ENCODE data around the gene TMEM190. TPM values are rescaled to one million over a fixed set of nuclear protein-coding genes. Genes with fewer than 3 reads are reported as not detected.

Gene TMEM190
- total and polyA plus RNA-seq, 12 donors = 0.55 to 63.0 (median 1.7) TPM; not detected in 6

DNA sequence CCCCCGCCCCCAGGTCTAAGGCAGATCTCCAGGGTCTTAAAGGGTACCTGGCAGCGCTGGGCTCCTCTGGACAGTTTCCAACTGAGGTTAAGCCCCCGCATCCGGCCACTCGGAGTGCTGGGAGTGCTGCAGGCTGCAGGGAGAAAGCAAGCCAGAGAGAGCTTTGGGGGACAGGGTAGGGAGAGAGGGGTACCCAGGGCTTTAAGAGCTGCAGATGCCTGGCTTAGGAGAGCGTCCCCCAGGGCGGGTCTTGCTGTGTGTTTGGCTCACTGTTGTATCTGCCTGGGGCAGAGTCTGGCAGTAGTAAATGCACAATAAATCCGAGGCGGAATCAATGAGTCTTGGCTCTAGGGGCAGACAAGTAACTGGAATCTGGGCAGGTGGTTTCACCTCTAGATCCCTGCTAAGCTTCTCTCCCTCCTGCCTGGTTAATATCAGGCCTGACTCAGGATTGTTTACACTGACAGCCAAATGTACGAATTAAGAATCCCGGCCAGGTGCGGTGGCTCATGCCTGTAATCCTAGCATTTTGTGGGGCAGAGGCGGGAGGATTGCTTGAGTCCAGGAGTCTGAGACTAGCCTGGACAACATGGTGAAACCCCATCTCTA lies 21.3 kb upstream of the TMEM190 start:
- no peak overlapping the region for H3K4me3 ChIP-seq
- H3K27ac ChIP-seq = no peak overlapping the region
- TF ChIP-seq POLR2A (IDR thresholded peaks at IDR 0.05) = no peak
- TF ChIP-seq, protein P1, sequence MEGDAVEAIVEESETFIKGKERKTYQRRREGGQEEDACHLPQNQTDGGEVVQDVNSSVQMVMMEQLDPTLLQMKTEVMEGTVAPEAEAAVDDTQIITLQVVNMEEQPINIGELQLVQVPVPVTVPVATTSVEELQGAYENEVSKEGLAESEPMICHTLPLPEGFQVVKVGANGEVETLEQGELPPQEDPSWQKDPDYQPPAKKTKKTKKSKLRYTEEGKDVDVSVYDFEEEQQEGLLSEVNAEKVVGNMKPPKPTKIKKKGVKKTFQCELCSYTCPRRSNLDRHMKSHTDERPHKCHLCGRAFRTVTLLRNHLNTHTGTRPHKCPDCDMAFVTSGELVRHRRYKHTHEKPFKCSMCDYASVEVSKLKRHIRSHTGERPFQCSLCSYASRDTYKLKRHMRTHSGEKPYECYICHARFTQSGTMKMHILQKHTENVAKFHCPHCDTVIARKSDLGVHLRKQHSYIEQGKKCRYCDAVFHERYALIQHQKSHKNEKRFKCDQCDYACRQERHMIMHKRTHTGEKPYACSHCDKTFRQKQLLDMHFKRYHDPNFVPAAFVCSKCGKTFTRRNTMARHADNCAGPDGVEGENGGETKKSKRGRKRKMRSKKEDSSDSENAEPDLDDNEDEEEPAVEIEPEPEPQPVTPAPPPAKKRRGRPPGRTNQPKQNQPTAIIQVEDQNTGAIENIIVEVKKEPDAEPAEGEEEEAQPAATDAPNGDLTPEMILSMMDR (IDR thresholded peaks at IDR 0.05) = no peak
- no peaks in the 10 kb centered on the region for H3K9me3 ChIP-seq (replicated peaks in 1 of 3)
- peaks cover 18% of the 10 kb centered on the region for H3K27me3 ChIP-seq
- no peaks in the 10 kb centered on the region for H3K36me3 ChIP-seq (replicated peaks in 1 of 2)
- no peak for DNase-seq
- peaks cover 12 to 15% of the 10 kb centered on the region in 2 donors for H3K4me1 ChIP-seq (replicated peaks in 1 of 2)
- intact Hi-C loops (cut with DNase I) = no loop called here
- WGBS, 4 donors = 42 to 51% (median 48%) methylated on average over 7 to 13 of the region's 13 CpGs

DNA sequence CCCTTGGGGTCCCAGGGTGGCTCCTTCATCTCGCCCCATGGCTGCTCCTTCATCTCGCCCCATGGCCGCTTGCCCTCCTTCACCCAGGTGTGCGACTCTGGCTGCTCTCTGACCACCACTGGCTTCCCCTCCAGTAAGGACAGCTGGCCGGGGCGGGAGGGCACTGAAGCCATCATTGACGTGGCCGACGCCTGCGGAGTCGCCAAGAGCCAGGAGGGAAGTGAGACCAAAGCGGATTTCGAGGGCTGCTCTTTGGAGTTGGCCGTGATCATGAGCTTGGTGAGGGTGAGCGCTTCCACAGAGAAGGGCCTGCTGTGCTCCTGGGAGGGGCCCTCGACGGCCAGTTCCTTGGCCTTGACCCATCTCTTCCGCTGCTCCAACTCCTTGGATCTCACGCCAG lies 18.1 kb upstream of the TMEM190 start:
- DNase-seq = no peak
- TF ChIP-seq, protein P1 (IDR thresholded peaks at IDR 0.05) = no peak
- TF ChIP-seq POLR2A (IDR thresholded peaks at IDR 0.05) = no peak
- intact Hi-C loops (cut with DNase I) = no loop called here
- no peaks in the 10 kb centered on the region for H3K27me3 ChIP-seq
- H3K4me1 ChIP-seq (replicated peaks in 1 of 2) = peaks cover 9 to 11% of the 10 kb centered on the region in 2 donors
- 84 to 86% (median 85%) methylated on average over 16 to 19 of the region's 19 CpGs for WGBS, 4 donors
- no peaks in the 10 kb centered on the region for H3K36me3 ChIP-seq (replicated peaks in 1 of 2)
- no peaks in the 10 kb centered on the region for H3K9me3 ChIP-seq (replicated peaks in 1 of 3)
- no peak overlapping the region for H3K27ac ChIP-seq
- H3K4me3 ChIP-seq = no peak overlapping the region

DNA sequence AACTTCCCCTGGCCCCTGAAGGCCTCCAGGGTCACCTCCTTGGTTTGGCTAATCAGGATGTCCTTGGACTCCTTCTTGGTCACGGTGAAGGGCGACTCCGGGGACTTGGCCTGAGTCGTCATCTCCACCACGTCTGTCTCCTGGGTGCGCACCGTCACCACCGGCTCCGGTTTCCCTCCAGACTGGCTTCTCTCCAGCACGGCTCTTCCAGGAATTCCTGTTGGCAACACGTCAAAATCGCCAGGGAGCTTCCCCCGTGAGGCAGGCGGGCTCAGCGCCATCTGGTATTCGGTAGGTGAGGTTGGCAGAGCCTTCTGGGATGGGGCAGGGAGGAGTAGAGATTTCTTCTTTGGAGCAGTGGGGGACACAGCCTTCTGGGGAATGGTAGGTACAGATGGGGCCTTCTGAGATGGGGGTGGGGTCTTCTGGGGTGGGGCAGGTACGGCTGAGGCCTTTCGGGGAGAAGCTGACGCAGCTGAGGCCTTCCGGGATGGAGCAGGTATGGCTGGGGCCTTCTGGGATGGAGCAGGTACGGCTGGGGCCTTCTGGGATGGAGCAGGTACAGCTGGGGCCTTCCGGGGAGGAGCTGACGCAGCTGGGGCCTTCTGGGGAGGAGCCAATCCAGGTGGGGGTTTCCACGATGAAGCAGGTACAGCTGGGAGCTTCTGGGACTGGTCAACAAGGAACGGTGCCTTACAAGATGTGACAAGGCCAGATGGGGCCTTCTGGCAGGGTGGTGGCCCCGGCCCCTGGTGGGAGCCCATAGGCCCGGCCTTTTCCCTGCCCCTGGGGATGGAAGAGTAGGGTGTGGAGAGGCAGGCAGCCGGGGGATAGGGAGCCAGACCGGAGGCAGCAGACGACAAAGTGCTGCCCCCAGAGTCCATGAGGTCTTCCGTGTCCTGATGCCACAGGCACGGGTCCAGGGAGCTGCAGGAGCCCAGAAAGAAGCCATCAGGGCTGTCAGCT lies 17.4 kb upstream of the TMEM190 start:
- Histone ChIP-seq H3K27me3 (no peaks in the 10 kb centered on the region), H3K36me3 (replicated peaks in 1 of 2) (no peaks in the 10 kb centered on the region), H3K27ac (no peak overlapping the region), H3K4me1 (replicated peaks in 1 of 2) (peaks cover 2 to 5% of the 10 kb centered on the region in 2 donors), H3K9me3 (replicated peaks in 1 of 3) (no peaks in the 10 kb centered on the region), H3K4me3 (no peak overlapping the region)
- DNase-seq = peak in 1 of 7 donors; percentile 29
- 68 to 81% (median 70%) methylated on average over 23 to 32 of the region's 32 CpGs for WGBS, 4 donors
- intact Hi-C loops (cut with DNase I) = no loop called here
- TF ChIP-seq, protein P1 (IDR thresholded peaks at IDR 0.05) = no peak
- no peak for TF ChIP-seq POLR2A (IDR thresholded peaks at IDR 0.05)

DNA sequence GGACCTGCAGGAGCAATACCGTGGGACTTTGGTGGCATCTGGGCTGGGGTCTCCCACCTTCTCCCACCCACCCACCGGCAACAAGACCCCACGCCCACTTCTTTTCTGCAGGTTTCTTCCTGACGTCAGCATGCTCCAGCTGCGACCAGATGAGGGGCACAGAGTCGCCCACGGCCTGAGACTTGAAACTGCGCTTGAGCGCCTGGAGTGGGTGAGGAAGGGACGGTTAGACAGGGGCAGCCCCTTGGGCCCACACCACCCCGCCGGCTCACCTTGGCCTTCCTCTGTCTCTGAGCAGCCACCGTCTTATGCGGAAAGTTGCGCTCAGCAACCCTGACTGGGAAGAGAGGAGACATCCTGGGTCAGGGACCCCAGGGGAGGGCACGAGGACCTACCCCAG lies 15.7 kb upstream of the TMEM190 start:
- Histone ChIP-seq H3K4me3 (no peak overlapping the region), H3K9me3 (replicated peaks in 1 of 3) (no peaks in the 10 kb centered on the region), H3K4me1 (replicated peaks in 1 of 2) (no peaks in the 10 kb centered on the region), H3K27ac (no peak overlapping the region), H3K27me3 (no peaks in the 10 kb centered on the region), H3K36me3 (replicated peaks in 1 of 2) (no peaks in the 10 kb centered on the region)
- TF ChIP-seq POLR2A (IDR thresholded peaks at IDR 0.05) = no peak
- TF ChIP-seq, protein P1 (IDR thresholded peaks at IDR 0.05) = no peak
- intact Hi-C loops (cut with DNase I) = no loop called here
- 88 to 95% (median 94%) methylated on average over 14 to 16 of the region's 16 CpGs for WGBS, 4 donors
- no peak for DNase-seq
